Smooth muscle cell (in vitro differentiated cells): ENCODE measurements around the gene C1QTNF1. TPM values are rescaled to one million over a fixed set of nuclear protein-coding genes. Genes with fewer than 3 reads are reported as not detected.

Experiments
- DNase-seq: peaks from one replicate; lab custom pipeline; 2025; ENCODE audit not compliant: unreplicated experiment; lab: John Stamatoyannopoulos, UW
- H2AFZ ChIP-seq: fragments of 200-600 bp; sonication (generic); 2 replicates; pipeline ENCODE4 v1.6.0; 2016; ENCODE audit warnings: antibody characterized with exemption, low read depth, mild to moderate bottlenecking
- H3F3A ChIP-seq: fragments of 200-600 bp; sonication (generic); 2 replicates; pipeline ENCODE4 v1.6.0; 2017; ENCODE audit warnings: antibody characterized with exemption, low read depth
- H3K27ac ChIP-seq: fragments of 200-600 bp; sonication (generic); 2 replicates; pipeline ENCODE4 v1.5.1; 2016; ENCODE audit warnings: low read depth, mild to moderate bottlenecking
- H3K27me3 ChIP-seq: fragments of 200-600 bp; sonication (generic); 2 replicates; pipeline ENCODE4 v1.6.1; 2016; ENCODE audit warnings: low read depth, mild to moderate bottlenecking
- H3K36me3 ChIP-seq: fragments of 200-600 bp; sonication (generic); 2 replicates; pipeline ENCODE4 v1.5.1; 2016; ENCODE audit warnings: low read depth
- H3K4me1 ChIP-seq: fragments of 200-600 bp; sonication (generic); 2 replicates; pipeline ENCODE4 v1.5.1; 2016; ENCODE audit warnings: low read depth
- H3K4me2 ChIP-seq: fragments of 200-600 bp; sonication (generic); 2 replicates; pipeline ENCODE4 v1.6.0; 2016; ENCODE audit warnings: mild to moderate bottlenecking
- H3K4me3 ChIP-seq: fragments of 200-600 bp; sonication (generic); 2 replicates; pipeline ENCODE4 v1.5.1; 2016; ENCODE audit warnings: mild to moderate bottlenecking
- H3K79me2 ChIP-seq: fragments of 200-600 bp; sonication (generic); 2 replicates; pipeline ENCODE4 v1.6.0; 2016; ENCODE audit warnings: low read depth, mild to moderate bottlenecking
- H3K9ac ChIP-seq: fragments of 200-600 bp; sonication (generic); 2 replicates; pipeline ENCODE4 v1.6.0; 2016; ENCODE audit warnings: low read depth
- H3K9me3 ChIP-seq: fragments of 200-600 bp; sonication (generic); replicated peaks from 2 replicates; pipeline ENCODE4 v1.5.1; 2016; ENCODE audit warnings: low read depth
- H4K20me1 ChIP-seq: fragments of 200-600 bp; sonication (generic); 2 replicates; pipeline ENCODE4 v1.6.0; 2016; ENCODE audit warnings: low read depth
- CTCF ChIP-seq: fragments of 200-600 bp; sonication (generic); IDR thresholded peaks from 2 replicates; pipeline ENCODE4 v1.5.1; 2017; ENCODE audit warnings: borderline replicate concordance, mild to moderate bottlenecking, antibody characterized with exemption; ENCODE audit not compliant: insufficient read depth, poor library complexity, severe bottlenecking
- WGBS: methylation state at CpG from one replicate; pipeline ENCODE4 v1.1.7; 2016; ENCODE audit warnings: low lambda C conversion rate; 5-methylcytosine and 5-hydroxymethylcytosine counted together
- polyA plus RNA-seq: library from polyadenylated mRNA; unstranded; fragments of >200 nt; fragmentation: Nextera tagmentation; extraction: Ambion mirVana; gene quantifications from 2 replicates; pipeline ENCODE4 v1.2.1, GENCODE V29; 2016
- total RNA-seq: library from RNA; depleted of rRNA; stranded (reverse); fragments of >200 nt; gene quantifications from 2 replicates; pipeline ENCODE4 v1.2.3, GENCODE V29; 2014

The C1QTNF1 gene
- total and polyA plus RNA-seq, 2 experiments from 2014 or later, result 5.7 to 9.4 TPM

GRCh38 chr17:79048826-79049755, 25.1 kb downstream of the C1QTNF1 start:
- no peaks in the 10 kb centered on the region for H3F3A ChIP-seq
- no peak for DNase-seq
- H3K27ac ChIP-seq, result no peak overlapping the region
- H3K4me2 ChIP-seq, result no peak overlapping the region
- H3K9me3 ChIP-seq, result peaks cover 2% of the 10 kb centered on the region
- H3K27me3 ChIP-seq, result no peaks in the 10 kb centered on the region
- H4K20me1 ChIP-seq, result no peaks in the 10 kb centered on the region
- peaks cover 6% of the 10 kb centered on the region for H3K4me1 ChIP-seq
- no peak overlapping the region for H3K4me3 ChIP-seq
- H3K36me3 ChIP-seq, result no peaks in the 10 kb centered on the region
- H3K9ac ChIP-seq, result no peak overlapping the region
- H2AFZ ChIP-seq, result no peak overlapping the region
- no peaks in the 10 kb centered on the region for H3K79me2 ChIP-seq
- no peak for TF ChIP-seq CTCF
- 91% methylated on average over 21 of the region's 21 CpGs for WGBS

GRCh38 chr17:79049821-79050220, 25.9 kb downstream of the C1QTNF1 start:
- Histone ChIP-seq H3K4me2 (no peak overlapping the region), H3K36me3 (no peaks in the 10 kb centered on the region), H3K4me3 (no peak overlapping the region), H3K9me3 (peaks cover 7% of the 10 kb centered on the region), H3F3A (no peaks in the 10 kb centered on the region), H3K79me2 (no peaks in the 10 kb centered on the region), H4K20me1 (no peaks in the 10 kb centered on the region), H3K9ac (no peak overlapping the region), H3K27me3 (no peaks in the 10 kb centered on the region), H2AFZ (no peak overlapping the region), H3K27ac (no peak overlapping the region), H3K4me1 (peaks cover 6% of the 10 kb centered on the region)
- DNase-seq, result no peak
- TF ChIP-seq CTCF, result no peak
- WGBS, result 94% methylated on average over 10 of the region's 11 CpGs

GRCh38 chr17:79050551-79050950, 26.6 kb downstream of the C1QTNF1 start:
- Histone ChIP-seq H3F3A (no peaks in the 10 kb centered on the region), H3K4me3 (no peak overlapping the region), H3K36me3 (no peaks in the 10 kb centered on the region), H3K9ac (no peak overlapping the region), H3K4me1 (peaks cover 6% of the 10 kb centered on the region), H3K9me3 (peaks cover 7% of the 10 kb centered on the region), H4K20me1 (no peaks in the 10 kb centered on the region), H2AFZ (no peak overlapping the region), H3K79me2 (no peaks in the 10 kb centered on the region), H3K27ac (no peak overlapping the region), H3K4me2 (no peak overlapping the region), H3K27me3 (no peaks in the 10 kb centered on the region)
- no peak for DNase-seq
- TF ChIP-seq CTCF, result no peak
- WGBS, result 85% methylated on average over 6 of the region's 6 CpGs
